Aorta (tissue), 5 donors: ENCODE results near the gene CD244. TPM values are rescaled to one million over a fixed set of nuclear protein-coding genes. Genes with fewer than 3 reads are reported as not detected.
"Not testable (repeated sequence)": the region's sequence is repeated elsewhere in the genome, so short reads cannot be mapped to it uniquely, and the experiment has no call there.

ENCODE experiments used
- ATAC-seq: fragments of 200-7000 bp; cut with Tn5 transposase; one replicate; pipeline ENCODE4 v1.9.1; 2022; ENCODE audit warnings: moderate library complexity; ENCODE audit not compliant: low FRiP score
- DNase-seq, 2 donors: peaks; one replicate each; pipeline ENCODE4 v3.0.0-alpha.2; 2020
- H3K27ac ChIP-seq, 2 donors: one replicate each; pipeline ENCODE4 v1.5.1; 2013; ENCODE audit warnings: low read length in 2 of 2, mild to moderate bottlenecking in 2 of 2, moderate library complexity in 2 of 2, control low read depth in 1 of 2, inconsistent platforms in 1 of 2, low read depth in 1 of 2
- H3K27me3 ChIP-seq, 2 donors: one replicate each; pipeline ENCODE4 v1.6.1; 2013; ENCODE audit warnings: control low read depth in 1 of 2, low read length in 1 of 2, mild to moderate bottlenecking in 1 of 2, moderate library complexity in 1 of 2; ENCODE audit not compliant: insufficient read depth in 2 of 2, control insufficient read depth in 1 of 2
- H3K36me3 ChIP-seq, 2 donors: one replicate each; pipeline ENCODE4 v1.6.1; 2013; ENCODE audit warnings: control low read depth in 1 of 2, low read length in 1 of 2, mild to moderate bottlenecking in 1 of 2; ENCODE audit not compliant: insufficient read depth in 2 of 2, control insufficient read depth in 1 of 2
- H3K4me1 ChIP-seq, 2 donors: one replicate each; pipeline ENCODE4 v1.6.1; 2013; ENCODE audit warnings: low read length in 2 of 2, control low read depth in 1 of 2, mild to moderate bottlenecking in 1 of 2, moderate library complexity in 1 of 2; ENCODE audit not compliant: insufficient read depth in 2 of 2, control insufficient read depth in 1 of 2
- H3K4me3 ChIP-seq, 2 donors: one replicate each; pipeline ENCODE4 v1.5.1; 2013; ENCODE audit warnings: low read length in 2 of 2, control low read depth in 1 of 2, mild to moderate bottlenecking in 1 of 2
- H3K9me3 ChIP-seq: one replicate; pipeline ENCODE4 v1.6.1; 2013; ENCODE audit warnings: mild to moderate bottlenecking, low read length; ENCODE audit not compliant: control insufficient read depth
- WGBS, 2 donors: extraction: QIAGEN DNeasy Blood & Tissue Kit; methylation state at CpG; one replicate each; pipeline ENCODE4 v1.1.7; 2013; 5-methylcytosine and 5-hydroxymethylcytosine counted together
- intact Hi-C, 2 donors: fragments of 100-400 bp; cut with DNase I; formaldehyde crosslinking; loops; one replicate each; pipeline versions ENCODE4 v1.14.2 to v1.15.0; 2022
- polyA plus RNA-seq, 2 donors: library from polyadenylated mRNA; stranded (reverse); fragments of 200-250 nt; gene quantifications; one replicate each; pipeline ENCODE4 v1.2.3, GENCODE V29; 2013
- total RNA-seq, 2 donors: library from RNA; stranded (reverse); fragmentation: NEBNext Ultra II Directional; extraction: Animal tissue kit (Norgen Biotek cat#: 25700); gene quantifications; one replicate each; pipeline ENCODE4 v1.2.1, GENCODE V29; 2021
- donor health status: healthy with polysubstance abuse.
- donor health status: Bipolar disorder and iron deficiency.
- donor health status: DM: no; HTN: no; CAD: no.
- donor health status: DM: no; HTN: no; CAD: no.
- donor health status: DM: yes; HTN: yes; CAD: no.

The CD244 gene
- total and polyA plus RNA-seq, 4 donors: 0.26 to 1.9 (median 0.55) TPM

DNA sequence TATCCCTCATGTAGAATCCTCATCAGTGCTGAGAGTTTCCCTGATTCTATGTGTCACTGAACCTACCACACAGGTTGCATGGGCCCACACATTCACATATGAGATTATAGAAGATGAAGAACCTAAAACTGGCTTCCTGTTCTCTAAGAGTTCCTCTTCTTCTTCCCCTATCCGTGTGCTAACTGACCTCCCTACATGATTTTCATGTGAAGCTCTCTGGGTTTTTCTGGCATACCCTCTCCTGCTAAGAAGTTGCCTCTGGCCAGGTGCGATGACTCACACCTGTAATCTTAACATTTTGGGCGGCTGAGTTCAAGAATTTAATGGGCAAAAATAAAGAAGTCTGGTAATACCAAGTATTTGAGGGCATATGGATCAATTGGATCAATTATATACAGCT lies 5.5 kb upstream of the CD244 start:
- Histone ChIP-seq H3K4me1 (no peaks in the 10 kb centered on the region), H3K36me3 (no peaks in the 10 kb centered on the region), H3K27me3 (no peaks in the 10 kb centered on the region), H3K9me3 (no peaks in the 10 kb centered on the region), H3K4me3 (no peak overlapping the region), H3K27ac (no peak overlapping the region)
- WGBS, 2 donors: 66 to 71% methylated on average over 3 of the region's 3 CpGs
- DNase-seq (no peak), ATAC-seq (no peak)
- intact Hi-C loops: no loop called here

DNA sequence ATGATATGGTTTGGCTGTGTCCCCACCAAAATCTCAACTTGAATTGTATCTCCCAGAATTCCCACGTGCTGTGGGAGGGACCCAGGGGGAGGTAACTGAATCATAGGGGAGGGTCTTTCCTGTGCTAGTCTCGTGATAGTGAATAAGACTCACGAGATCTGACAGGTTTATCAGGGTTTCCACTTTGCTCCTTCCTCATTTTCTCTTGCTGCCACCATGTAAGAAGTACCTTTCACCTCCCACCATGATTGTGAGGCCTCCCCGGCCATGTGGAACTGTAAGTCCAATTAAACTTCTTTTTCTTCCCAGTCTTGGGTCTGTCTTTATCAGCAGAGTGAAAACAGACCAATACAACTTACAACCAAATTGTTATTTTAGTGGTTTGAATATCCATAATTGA lies 5.0 kb upstream of the CD244 start:
- ATAC-seq, H3K9me3 ChIP-seq, H3K27ac ChIP-seq, intact Hi-C loops, H3K27me3 ChIP-seq, H3K36me3 ChIP-seq, H3K4me3 ChIP-seq, DNase-seq, H3K4me1 ChIP-seq: not testable (repeated sequence)
- WGBS, 2 donors: 62 to 63% methylated on average over 4 of the region's 4 CpGs

DNA sequence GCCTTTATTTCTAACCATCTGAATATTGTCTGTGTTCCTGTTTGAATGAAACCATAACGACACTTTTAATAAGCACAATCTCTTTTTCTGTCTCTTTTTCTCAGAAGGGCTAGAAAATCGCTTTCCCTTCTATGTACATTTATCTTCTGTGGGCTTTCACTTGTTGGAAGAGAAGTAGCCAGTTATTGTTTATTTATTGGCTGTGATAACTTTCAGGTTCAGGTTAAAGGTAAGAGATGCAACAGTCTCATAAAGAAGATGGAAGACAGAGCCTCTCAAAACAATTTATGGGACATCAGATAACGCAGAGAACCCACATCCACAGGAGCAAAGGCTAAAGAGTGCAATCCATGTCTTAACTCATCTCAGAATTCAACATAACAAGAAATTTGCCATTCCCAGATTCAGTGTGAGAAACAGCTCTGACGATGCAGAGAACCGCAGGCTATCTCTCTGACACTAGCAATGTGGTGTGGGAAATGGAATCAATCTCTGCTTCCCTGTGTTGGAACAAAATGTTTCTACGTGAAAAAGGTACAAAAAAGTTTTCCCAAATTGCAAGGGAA lies 4.1 kb upstream of the CD244 start:
- no peaks in the 10 kb centered on the region for H3K36me3 ChIP-seq
- no peaks in the 10 kb centered on the region for H3K4me1 ChIP-seq
- no peaks in the 10 kb centered on the region for H3K27me3 ChIP-seq
- H3K9me3 ChIP-seq: no peaks in the 10 kb centered on the region
- ATAC-seq (no peak), DNase-seq (no peak)
- intact Hi-C loops: no loop called here
- H3K27ac ChIP-seq: no peak overlapping the region
- 88 to 93% methylated on average over 6 of the region's 6 CpGs for WGBS, 2 donors
- H3K4me3 ChIP-seq: no peak overlapping the region

DNA sequence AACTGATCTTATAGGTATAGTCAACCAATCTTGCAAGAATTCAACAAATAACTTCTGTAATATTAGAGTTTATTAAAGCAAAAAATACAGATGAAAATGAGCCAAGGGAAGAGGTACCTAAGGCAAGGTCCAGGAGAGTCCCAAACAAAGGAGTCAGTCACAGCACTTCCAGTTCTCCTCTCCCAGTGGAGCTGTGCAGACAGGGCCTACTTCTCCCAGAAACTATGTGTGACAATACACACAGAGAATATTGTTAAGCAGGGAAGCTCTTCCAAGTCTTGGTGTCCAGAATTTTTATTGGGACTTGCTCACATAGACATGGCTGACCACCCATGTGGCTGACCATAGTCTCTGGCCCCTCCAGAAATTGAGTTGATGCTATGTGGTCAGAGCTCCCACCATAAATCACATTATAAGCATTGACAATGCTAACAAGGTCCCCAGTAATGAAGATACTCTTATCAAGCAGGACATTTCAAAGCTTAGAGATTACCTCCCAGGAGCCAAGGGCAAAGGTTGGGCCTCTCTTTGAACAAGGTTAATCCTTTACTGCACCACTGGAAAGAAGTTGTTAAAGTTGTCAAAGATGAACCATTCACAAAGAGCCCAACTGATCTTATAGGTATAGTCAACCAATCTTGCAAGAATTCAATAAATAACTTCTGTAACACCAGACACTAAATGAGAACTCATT lies 3.5 kb upstream of the CD244 start:
- intact Hi-C loops: no loop called here
- Histone ChIP-seq H3K4me1 (no peaks in the 10 kb centered on the region), H3K36me3 (no peaks in the 10 kb centered on the region), H3K27me3 (no peaks in the 10 kb centered on the region), H3K4me3 (no peak overlapping the region), H3K9me3 (no peaks in the 10 kb centered on the region), H3K27ac (no peak overlapping the region)
- DNase-seq (no peak), ATAC-seq (no peak)

DNA sequence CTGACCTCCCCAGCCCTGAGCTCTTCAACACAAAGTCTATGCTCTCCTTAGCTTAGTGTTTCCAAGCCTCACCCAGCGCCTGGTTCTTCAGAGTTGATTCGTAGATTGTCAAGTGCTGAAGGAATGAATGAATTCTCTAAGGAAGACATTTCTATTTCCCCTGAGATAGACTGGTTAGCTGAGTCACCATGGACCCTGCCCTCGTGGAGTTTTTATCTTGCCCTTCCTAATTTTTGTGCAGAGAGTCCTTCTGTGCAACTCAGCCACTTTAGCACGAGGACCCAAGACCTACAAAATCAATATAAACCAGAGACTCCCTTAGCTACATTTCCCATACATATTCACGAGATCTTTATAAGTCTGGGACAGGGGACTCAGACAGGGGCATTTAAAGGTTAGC lies 2.6 kb upstream of the CD244 start:
- H3K27ac ChIP-seq: no peak overlapping the region
- no peak for ATAC-seq
- no peak overlapping the region for H3K4me3 ChIP-seq
- intact Hi-C loops: no loop called here
- H3K4me1 ChIP-seq: no peaks in the 10 kb centered on the region
- DNase-seq: no peak
- 87 to 88% methylated on average over 5 of the region's 5 CpGs for WGBS, 2 donors
- H3K9me3 ChIP-seq: no peaks in the 10 kb centered on the region
- H3K36me3 ChIP-seq: no peaks in the 10 kb centered on the region
- no peaks in the 10 kb centered on the region for H3K27me3 ChIP-seq

DNA sequence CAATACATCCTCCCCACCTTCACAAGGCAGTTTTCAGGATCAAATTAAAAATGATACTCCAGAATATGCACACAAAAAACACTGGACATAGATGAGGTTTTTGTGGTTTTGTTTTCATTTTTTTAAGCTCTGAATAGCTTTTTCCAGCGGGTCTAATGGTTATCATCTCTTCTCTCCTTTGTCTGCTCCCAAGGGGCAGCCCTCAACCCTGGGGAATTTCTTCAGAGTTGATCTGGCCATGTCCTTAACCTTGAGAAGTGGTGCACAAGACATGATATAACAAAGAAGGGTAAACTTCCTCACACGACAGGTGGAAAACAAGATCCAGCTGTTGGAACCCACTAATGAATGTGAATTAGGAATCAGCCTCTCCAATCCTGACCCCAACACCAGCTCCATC lies 1.5 kb upstream of the CD244 start:
- 87 to 90% methylated on average over 2 of the region's 2 CpGs for WGBS, 2 donors
- Histone ChIP-seq H3K4me1 (no peaks in the 10 kb centered on the region), H3K36me3 (no peaks in the 10 kb centered on the region), H3K27ac (no peak overlapping the region), H3K9me3 (no peaks in the 10 kb centered on the region), H3K27me3 (no peaks in the 10 kb centered on the region), H3K4me3 (no peak overlapping the region)
- DNase-seq (no peak), ATAC-seq (no peak)
- intact Hi-C loops: no loop called here

DNA sequence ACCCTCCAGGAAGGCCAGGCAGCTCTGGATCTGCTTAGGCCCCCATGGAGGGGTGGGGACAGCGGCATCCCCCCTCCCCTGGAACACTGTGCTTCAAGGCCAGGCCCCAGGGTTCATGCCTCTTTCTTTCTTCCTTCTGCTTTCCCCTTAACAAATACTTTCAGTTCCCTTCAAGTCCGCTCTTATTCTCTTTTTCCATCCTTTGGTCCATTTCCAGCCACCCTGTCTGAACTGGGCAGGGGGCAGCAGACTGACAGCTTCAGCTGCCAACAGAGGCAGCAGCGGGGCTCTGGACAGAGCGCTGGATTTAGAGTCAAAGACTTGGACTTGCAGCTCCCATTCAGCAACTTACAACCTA lies 1.1 kb upstream of the CD244 start:
- no peaks in the 10 kb centered on the region for H3K36me3 ChIP-seq
- DNase-seq: peak in 1 of 2 donors; percentile 55
- no peak overlapping the region for H3K27ac ChIP-seq
- no peaks in the 10 kb centered on the region for H3K9me3 ChIP-seq
- no peaks in the 10 kb centered on the region for H3K27me3 ChIP-seq
- no peaks in the 10 kb centered on the region for H3K4me1 ChIP-seq
- WGBS, 2 donors: 94 to 95% methylated on average over 4 of the region's 4 CpGs
- ATAC-seq: no peak
- H3K4me3 ChIP-seq: no peak overlapping the region
- intact Hi-C loops: no loop called here

DNA sequence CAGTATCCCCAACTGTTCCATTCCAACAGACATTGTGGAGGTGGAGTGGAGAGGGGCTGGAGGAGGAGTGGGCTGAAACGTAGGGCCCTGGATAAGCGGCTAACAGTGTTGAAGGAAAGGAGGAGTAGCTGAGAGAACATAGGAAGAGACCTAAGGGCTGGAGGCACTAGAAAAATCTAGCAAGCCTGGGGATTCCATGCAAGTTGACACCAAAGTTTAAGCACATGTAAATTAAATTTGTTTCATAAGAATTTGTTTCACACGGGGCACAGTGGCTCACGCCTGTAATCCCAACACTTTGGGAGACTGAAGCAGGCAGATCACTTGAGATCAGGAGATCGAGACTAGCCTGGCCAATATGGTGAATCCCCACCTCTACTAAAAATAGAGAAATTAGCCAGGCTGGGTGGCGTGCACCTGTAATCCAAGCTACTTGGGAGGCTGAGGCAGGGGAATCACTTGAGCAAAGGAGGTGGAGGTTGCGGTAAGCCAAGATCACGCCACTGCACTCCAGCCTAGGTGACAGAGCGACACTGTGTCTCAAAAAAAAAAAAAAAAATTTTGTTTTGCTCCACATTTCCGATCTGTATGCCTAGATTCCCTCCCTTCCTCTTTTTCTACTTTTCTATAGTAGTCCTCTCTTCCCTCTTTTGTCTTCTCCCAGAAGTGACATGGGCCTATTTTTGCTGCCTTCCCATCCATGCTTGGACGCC lies 530 bp upstream of the CD244 start:
- DNase-seq (no peak), ATAC-seq (no peak)
- H3K9me3 ChIP-seq: no peaks in the 10 kb centered on the region
- H3K4me1 ChIP-seq: no peaks in the 10 kb centered on the region
- H3K27me3 ChIP-seq: no peaks in the 10 kb centered on the region
- H3K4me3 ChIP-seq: no peak overlapping the region
- intact Hi-C loops: no loop called here
- H3K27ac ChIP-seq: no peak overlapping the region
- no peaks in the 10 kb centered on the region for H3K36me3 ChIP-seq
- WGBS, 2 donors: 92 to 94% methylated on average over 11 of the region's 11 CpGs
